ENCODE results near the gene DPP8. TPM values are rescaled to one million over a fixed set of nuclear protein-coding genes. Genes with fewer than 3 reads are reported as not detected.

The DPP8 gene
- total and polyA plus RNA-seq, 10 of the 15 experiments (the other 5 are each of a cell fraction or from before 2014, with no cell fraction given): 12.0 to 30.6 (median 24.3) TPM

DNA sequence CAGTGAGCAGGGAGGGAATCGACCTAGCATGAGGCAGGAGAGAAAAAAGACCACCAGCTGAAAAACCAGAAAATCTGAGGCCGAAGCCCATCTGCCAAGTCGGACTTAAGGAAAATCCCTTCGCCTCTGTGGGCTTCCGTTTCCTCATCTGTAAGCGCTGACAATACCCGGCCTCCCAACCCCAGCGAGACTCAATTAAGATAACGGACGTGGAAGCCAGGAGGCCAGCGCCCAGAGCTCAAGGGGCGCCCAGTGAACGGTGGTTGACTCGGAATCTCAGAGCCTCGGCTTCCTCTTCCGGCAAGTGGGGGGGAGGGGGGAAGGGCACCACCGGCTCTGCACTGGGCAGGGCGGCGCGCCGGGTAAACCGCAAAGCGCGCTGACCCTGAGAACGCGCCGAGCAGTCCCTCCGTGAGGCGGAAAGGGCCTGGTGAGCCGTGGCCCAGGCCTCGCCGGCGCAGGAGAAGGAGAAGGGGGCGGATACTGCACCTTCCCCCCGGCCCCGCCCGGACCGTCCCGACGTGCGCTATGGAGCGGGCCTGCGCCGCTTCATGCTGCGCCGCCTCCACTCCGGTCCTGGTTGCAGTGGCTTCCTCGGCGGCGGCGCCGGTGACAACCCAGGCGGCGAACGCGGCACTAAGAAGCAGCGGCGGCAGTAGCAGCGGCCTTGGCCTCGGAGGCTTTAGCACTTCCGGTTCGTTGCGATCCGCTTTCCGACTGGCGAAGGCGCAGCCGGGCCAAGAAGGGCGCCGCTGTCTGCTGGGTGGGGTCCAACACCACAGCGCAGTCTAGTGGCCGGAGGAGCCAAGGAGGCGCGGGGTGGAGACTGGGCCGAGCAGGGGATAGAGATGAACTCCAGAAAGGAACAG is at the start of gene DPP8 (continued):
- TF ChIP-seq, protein P1, sequence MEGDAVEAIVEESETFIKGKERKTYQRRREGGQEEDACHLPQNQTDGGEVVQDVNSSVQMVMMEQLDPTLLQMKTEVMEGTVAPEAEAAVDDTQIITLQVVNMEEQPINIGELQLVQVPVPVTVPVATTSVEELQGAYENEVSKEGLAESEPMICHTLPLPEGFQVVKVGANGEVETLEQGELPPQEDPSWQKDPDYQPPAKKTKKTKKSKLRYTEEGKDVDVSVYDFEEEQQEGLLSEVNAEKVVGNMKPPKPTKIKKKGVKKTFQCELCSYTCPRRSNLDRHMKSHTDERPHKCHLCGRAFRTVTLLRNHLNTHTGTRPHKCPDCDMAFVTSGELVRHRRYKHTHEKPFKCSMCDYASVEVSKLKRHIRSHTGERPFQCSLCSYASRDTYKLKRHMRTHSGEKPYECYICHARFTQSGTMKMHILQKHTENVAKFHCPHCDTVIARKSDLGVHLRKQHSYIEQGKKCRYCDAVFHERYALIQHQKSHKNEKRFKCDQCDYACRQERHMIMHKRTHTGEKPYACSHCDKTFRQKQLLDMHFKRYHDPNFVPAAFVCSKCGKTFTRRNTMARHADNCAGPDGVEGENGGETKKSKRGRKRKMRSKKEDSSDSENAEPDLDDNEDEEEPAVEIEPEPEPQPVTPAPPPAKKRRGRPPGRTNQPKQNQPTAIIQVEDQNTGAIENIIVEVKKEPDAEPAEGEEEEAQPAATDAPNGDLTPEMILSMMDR (IDR thresholded peaks at IDR 0.05 in 2 of 3, conservative IDR thresholded peaks at IDR 0.05 in 1 of 3; ENCODE audit: control insufficient read depth in 2 of 3, extremely low read depth in 1 of 3, insufficient read depth in 1 of 3, low read depth in 3 of 3, low read length in 3 of 3): peak; percentile 98 to 99 (median 98)
- no peak for TF ChIP-seq NR2C2 (IDR thresholded peaks at IDR 0.05; ENCODE audit: borderline replicate concordance, control insufficient read depth, insufficient read length, low read depth)
- TF ChIP-seq, protein P2, sequence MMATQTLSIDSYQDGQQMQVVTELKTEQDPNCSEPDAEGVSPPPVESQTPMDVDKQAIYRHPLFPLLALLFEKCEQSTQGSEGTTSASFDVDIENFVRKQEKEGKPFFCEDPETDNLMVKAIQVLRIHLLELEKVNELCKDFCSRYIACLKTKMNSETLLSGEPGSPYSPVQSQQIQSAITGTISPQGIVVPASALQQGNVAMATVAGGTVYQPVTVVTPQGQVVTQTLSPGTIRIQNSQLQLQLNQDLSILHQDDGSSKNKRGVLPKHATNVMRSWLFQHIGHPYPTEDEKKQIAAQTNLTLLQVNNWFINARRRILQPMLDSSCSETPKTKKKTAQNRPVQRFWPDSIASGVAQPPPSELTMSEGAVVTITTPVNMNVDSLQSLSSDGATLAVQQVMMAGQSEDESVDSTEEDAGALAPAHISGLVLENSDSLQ (IDR thresholded peaks at IDR 0.05): 0 out of 2 replicates have a peak, but pooled peaks have one; percentile 46
- TF ChIP-seq YBX1 (IDR thresholded peaks at IDR 0.05): no peak
- no peak for TF ChIP-seq CEBPB (IDR thresholded peaks at IDR 0.05; ENCODE audit: borderline replicate concordance in 1 of 2, low read depth in 2 of 2, low read length in 2 of 2)
- TF ChIP-seq, protein P3, sequence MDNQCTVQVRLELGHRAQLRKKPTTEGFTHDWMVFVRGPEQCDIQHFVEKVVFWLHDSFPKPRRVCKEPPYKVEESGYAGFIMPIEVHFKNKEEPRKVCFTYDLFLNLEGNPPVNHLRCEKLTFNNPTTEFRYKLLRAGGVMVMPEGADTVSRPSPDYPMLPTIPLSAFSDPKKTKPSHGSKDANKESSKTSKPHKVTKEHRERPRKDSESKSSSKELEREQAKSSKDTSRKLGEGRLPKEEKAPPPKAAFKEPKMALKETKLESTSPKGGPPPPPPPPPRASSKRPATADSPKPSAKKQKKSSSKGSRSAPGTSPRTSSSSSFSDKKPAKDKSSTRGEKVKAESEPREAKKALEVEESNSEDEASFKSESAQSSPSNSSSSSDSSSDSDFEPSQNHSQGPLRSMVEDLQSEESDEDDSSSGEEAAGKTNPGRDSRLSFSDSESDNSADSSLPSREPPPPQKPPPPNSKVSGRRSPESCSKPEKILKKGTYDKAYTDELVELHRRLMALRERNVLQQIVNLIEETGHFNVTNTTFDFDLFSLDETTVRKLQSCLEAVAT (IDR thresholded peaks at IDR 0.05): peak; percentile 63
- peak; percentile 69; the same call in 1 of the 2 replicates for TF ChIP-seq MXI1 (IDR thresholded peaks at IDR 0.05; ENCODE audit: low read depth, low read length)
- TF ChIP-seq, protein P4, sequence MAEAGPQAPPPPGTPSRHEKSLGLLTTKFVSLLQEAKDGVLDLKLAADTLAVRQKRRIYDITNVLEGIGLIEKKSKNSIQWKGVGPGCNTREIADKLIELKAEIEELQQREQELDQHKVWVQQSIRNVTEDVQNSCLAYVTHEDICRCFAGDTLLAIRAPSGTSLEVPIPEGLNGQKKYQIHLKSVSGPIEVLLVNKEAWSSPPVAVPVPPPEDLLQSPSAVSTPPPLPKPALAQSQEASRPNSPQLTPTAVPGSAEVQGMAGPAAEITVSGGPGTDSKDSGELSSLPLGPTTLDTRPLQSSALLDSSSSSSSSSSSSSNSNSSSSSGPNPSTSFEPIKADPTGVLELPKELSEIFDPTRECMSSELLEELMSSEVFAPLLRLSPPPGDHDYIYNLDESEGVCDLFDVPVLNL (IDR thresholded peaks at IDR 0.05; ENCODE audit: low read depth, low read length): 0 out of 2 replicates have a peak, but pooled peaks have one; percentile 38
- TF ChIP-seq SPI1 (IDR thresholded peaks at IDR 0.05; ENCODE audit: borderline replicate concordance, insufficient read depth, low read depth, low read length): peak; percentile 38; the same call in 1 of the 2 replicates
- peak in 1 of 2 experiments; percentile 95; a peak in 2 of 3 replicates for TF ChIP-seq EGR1 (IDR thresholded peaks at IDR 0.05; ENCODE audit: borderline replicate concordance in 1 of 2, low read depth in 2 of 2, low read length in 2 of 2)
- TF ChIP-seq, protein P5, sequence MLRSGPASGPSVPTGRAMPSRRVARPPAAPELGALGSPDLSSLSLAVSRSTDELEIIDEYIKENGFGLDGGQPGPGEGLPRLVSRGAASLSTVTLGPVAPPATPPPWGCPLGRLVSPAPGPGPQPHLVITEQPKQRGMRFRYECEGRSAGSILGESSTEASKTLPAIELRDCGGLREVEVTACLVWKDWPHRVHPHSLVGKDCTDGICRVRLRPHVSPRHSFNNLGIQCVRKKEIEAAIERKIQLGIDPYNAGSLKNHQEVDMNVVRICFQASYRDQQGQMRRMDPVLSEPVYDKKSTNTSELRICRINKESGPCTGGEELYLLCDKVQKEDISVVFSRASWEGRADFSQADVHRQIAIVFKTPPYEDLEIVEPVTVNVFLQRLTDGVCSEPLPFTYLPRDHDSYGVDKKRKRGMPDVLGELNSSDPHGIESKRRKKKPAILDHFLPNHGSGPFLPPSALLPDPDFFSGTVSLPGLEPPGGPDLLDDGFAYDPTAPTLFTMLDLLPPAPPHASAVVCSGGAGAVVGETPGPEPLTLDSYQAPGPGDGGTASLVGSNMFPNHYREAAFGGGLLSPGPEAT (IDR thresholded peaks at IDR 0.05; ENCODE audit: low read depth): peak; percentile 90
- peak; percentile 66 for TF ChIP-seq CREM (IDR thresholded peaks at IDR 0.05; ENCODE audit: low read depth)
- no peak for TF ChIP-seq ZNF384 (IDR thresholded peaks at IDR 0.05; ENCODE audit: borderline replicate concordance, low read depth, low read length)
- no peak; the same call in 1 of the 2 replicates for TF ChIP-seq SREBF1 (IDR thresholded peaks at IDR 0.05; ENCODE audit: low read length)
- 0 out of 2 replicates have a peak, but pooled peaks have one; percentile 50 for TF ChIP-seq MEF2A (IDR thresholded peaks at IDR 0.05; ENCODE audit: insufficient read depth, low read depth, low read length)
- TF ChIP-seq NBN (IDR thresholded peaks at IDR 0.05): peak; percentile 74
- no peak for TF ChIP-seq SUPT20H (IDR thresholded peaks at IDR 0.05; ENCODE audit: borderline replicate concordance, control insufficient read depth, low read depth, low read length)
- peak; percentile 36 to 70; a peak in 2 of 4 replicates for TF ChIP-seq BHLHE40 (IDR thresholded peaks at IDR 0.05; ENCODE audit: borderline replicate concordance in 1 of 2, low read depth in 2 of 2, low read length in 1 of 2)
- TF ChIP-seq CBX3 (IDR thresholded peaks at IDR 0.05; ENCODE audit: borderline replicate concordance, low read depth): no peak
- TF ChIP-seq SMC3 (IDR thresholded peaks at IDR 0.05; ENCODE audit: borderline replicate concordance, low read length): peak; percentile 28; the same call in 1 of the 2 replicates
- TF ChIP-seq CHD4 (IDR thresholded peaks at IDR 0.05): no peak
